H1 (cell line): Measurements from ENCODE around the gene VHLL. TPM values are rescaled to one million over a fixed set of nuclear protein-coding genes. Genes with fewer than 3 reads are reported as not detected.

Experiments used
- CTCF ChIA-PET: fragments of 300-600 bp; sonication (Branson Sonifier 250); formaldehyde crosslinking; loops from one replicate; lab custom pipeline; 2021; ENCODE audit not compliant: partially characterized antibody; lab: Charles Lee
- POLR2A ChIA-PET: fragments of 300-600 bp; sonication (Branson Sonifier 250); formaldehyde crosslinking; loops from one replicate; lab custom pipeline; 2021; ENCODE audit warnings: inconsistent platforms; ENCODE audit not compliant: partially characterized antibody; lab: Charles Lee
- DNase-seq, 2 experiments: peaks; one replicate each; pipeline versions ENCODE4 v3.0.0 to v3.0.0-alpha.2; 2010 to 2022; ENCODE audit warnings: low spot score in 2 of 2, low read depth in 1 of 2, mixed read lengths in 1 of 2
- FAIRE-seq: peaks from 2 replicates; lab custom pipeline; 2011; peaks lifted over from hg19 to GRCh38; lab: Jason Lieb, UNC
- H2AFZ ChIP-seq: 2 replicates; pipeline ENCODE4 v1.8.1; 2012; ENCODE audit warnings: low read length, inconsistent platforms
- H2AK5ac ChIP-seq: 2 replicates; pipeline ENCODE4 v1.6.1; 2013; ENCODE audit warnings: low read depth, low read length
- H2BK120ac ChIP-seq: replicated peaks from 2 replicates; pipeline ENCODE3; 2013; ENCODE audit warnings: low read depth, low read length, inconsistent platforms
- H2BK12ac ChIP-seq: 2 replicates; pipeline ENCODE4 v1.6.1; 2013; ENCODE audit warnings: low read depth, low read length
- H2BK15ac ChIP-seq: 2 replicates; pipeline ENCODE4 v1.6.1; 2013; ENCODE audit warnings: low read length
- H2BK20ac ChIP-seq: 2 replicates; pipeline ENCODE4 v1.6.1; 2013; ENCODE audit warnings: low read length
- H2BK5ac ChIP-seq: 2 replicates; pipeline ENCODE4 v1.6.1; 2013; ENCODE audit warnings: low read depth, low read length
- H3K14ac ChIP-seq: 2 replicates; pipeline ENCODE4 v1.6.1; 2013; ENCODE audit warnings: inconsistent platforms; ENCODE audit not compliant: insufficient read length
- H3K18ac ChIP-seq: 2 replicates; pipeline ENCODE4 v1.6.1; 2013; ENCODE audit warnings: low read length; ENCODE audit errors: extremely low read depth
- H3K23ac ChIP-seq: 2 replicates; pipeline ENCODE4 v1.6.1; 2013; ENCODE audit warnings: inconsistent platforms; ENCODE audit not compliant: insufficient read length
- H3K23me2 ChIP-seq: 2 replicates; pipeline ENCODE4 v1.6.1; 2013; ENCODE audit warnings: low read depth, low read length
- H3K27ac ChIP-seq: 2 replicates; pipeline ENCODE4 v1.6.1; 2011; ENCODE audit warnings: low read depth, low read length, inconsistent platforms
- H3K27me3 ChIP-seq, 4 experiments: replicated peaks in 1 of 4; 1 replicate in 1 of 4; 2 replicates in 3 of 4; pipeline versions ENCODE4 v1.6.1 to v1.8.1; 2011 to 2013; ENCODE audit warnings: low read length in 3 of 4, mild to moderate bottlenecking in 3 of 4, inconsistent platforms in 2 of 4, mixed read lengths in 2 of 4, moderate library complexity in 1 of 4; ENCODE audit not compliant: control insufficient read depth in 3 of 4, insufficient read depth in 3 of 4; ENCODE audit errors: extremely low read depth in 1 of 4
- H3K36me3 ChIP-seq, 4 experiments: 2 replicates each; pipeline versions ENCODE4 v1.6.1 to v1.8.1; 2011 to 2013; ENCODE audit warnings: mild to moderate bottlenecking in 4 of 4, low read length in 3 of 4, moderate library complexity in 2 of 4, control low read depth in 1 of 4, inconsistent platforms in 1 of 4; ENCODE audit not compliant: insufficient read depth in 4 of 4, control insufficient read depth in 2 of 4
- H3K4ac ChIP-seq: replicated peaks from 2 replicates; pipeline ENCODE3; 2013; ENCODE audit warnings: low read length, low read depth, mixed read lengths, inconsistent platforms; ENCODE audit not compliant: insufficient read length
- H3K4me1 ChIP-seq, 4 experiments: replicated peaks in 1 of 4; 1 replicate in 1 of 4; 2 replicates in 3 of 4; pipeline versions ENCODE4 v1.6.1 to v1.8.1; 2011 to 2013; ENCODE audit warnings: low read length in 3 of 4, inconsistent platforms in 2 of 4, mixed read lengths in 1 of 4; ENCODE audit not compliant: insufficient read depth in 4 of 4, control insufficient read depth in 3 of 4
- H3K4me2 ChIP-seq, 2 experiments: 2 replicates each; pipeline versions ENCODE4 v1.6.1 to v1.8.1; 2011 to 2013; ENCODE audit warnings: low read depth in 2 of 2, low read length in 2 of 2, control low read depth in 1 of 2, inconsistent platforms in 1 of 2, mild to moderate bottlenecking in 1 of 2; ENCODE audit not compliant: insufficient read depth in 1 of 2
- H3K4me3 ChIP-seq, 4 experiments: fragments of 200-600, 300-600 bp in 1 of 4; sonication (generic), shearing (Covaris generic), sonication (Bioruptor Twin) in 1 of 4; 2 replicates each; pipeline versions ENCODE4 v1.5.1 to v1.8.1; 2011 to 2016; ENCODE audit warnings: low read length in 4 of 4, low read depth in 3 of 4, control low read depth in 2 of 4, inconsistent platforms in 2 of 4, mild to moderate bottlenecking in 2 of 4, mixed read lengths in 1 of 4, moderate library complexity in 1 of 4; ENCODE audit not compliant: insufficient read depth in 2 of 4; ENCODE audit errors: extremely low read depth in 1 of 4
- H3K56ac ChIP-seq: replicated peaks from 2 replicates; pipeline ENCODE3; 2013; ENCODE audit warnings: low read depth, mild to moderate bottlenecking, mixed read lengths, low read length, inconsistent platforms; ENCODE audit not compliant: insufficient read length
- H3K79me1 ChIP-seq: 2 replicates; pipeline ENCODE4 v1.6.1; 2013; ENCODE audit warnings: low read depth, low read length, control low read depth
- H3K79me2 ChIP-seq, 2 experiments: 2 replicates each; pipeline versions ENCODE4 v1.6.1 to v1.8.1; 2012 to 2013; ENCODE audit warnings: low read length in 2 of 2, mild to moderate bottlenecking in 2 of 2, inconsistent platforms in 1 of 2; ENCODE audit not compliant: insufficient read depth in 2 of 2, control insufficient read depth in 1 of 2
- H3K9ac ChIP-seq, 4 experiments: replicated peaks in 1 of 4; 1 replicate in 1 of 4; 2 replicates in 3 of 4; pipeline versions ENCODE4 v1.6.1 to v1.8.1; 2011 to 2013; ENCODE audit warnings: low read depth in 3 of 4, low read length in 3 of 4, control low read depth in 2 of 4, mild to moderate bottlenecking in 2 of 4, moderate library complexity in 2 of 4, inconsistent platforms in 1 of 4; ENCODE audit errors: extremely low read depth in 1 of 4
- H3K9me3 ChIP-seq, 2 experiments: 2 replicates each; pipeline versions ENCODE4 v1.6.1 to v1.8.1; 2012 to 2013; ENCODE audit warnings: mild to moderate bottlenecking in 2 of 2, moderate library complexity in 2 of 2, control low read depth in 1 of 2, inconsistent platforms in 1 of 2, low read depth in 1 of 2, low read length in 1 of 2, mixed read lengths in 1 of 2; ENCODE audit not compliant: insufficient read depth in 2 of 2
- H4K20me1 ChIP-seq, 2 experiments: replicated peaks in 1 of 2; 2 replicates each; pipeline versions ENCODE3 to v1.8.1; 2011 to 2013; ENCODE audit warnings: inconsistent platforms in 2 of 2, low read length in 2 of 2, mild to moderate bottlenecking in 1 of 2; ENCODE audit not compliant: insufficient read depth in 2 of 2, control insufficient read depth in 1 of 2
- H4K5ac ChIP-seq: 2 replicates; pipeline ENCODE4 v1.6.1; 2013; ENCODE audit warnings: low read length, low read depth, mixed read lengths, inconsistent platforms; ENCODE audit not compliant: insufficient read length
- H4K8ac ChIP-seq: 2 replicates; pipeline ENCODE4 v1.8.0; 2013; ENCODE audit warnings: mild to moderate bottlenecking, moderate library complexity, low read length, inconsistent platforms; ENCODE audit not compliant: insufficient read depth; ENCODE audit errors: extremely low read depth
- H4K91ac ChIP-seq: replicated peaks from 2 replicates; pipeline ENCODE3; 2013; ENCODE audit warnings: low read length, mixed read lengths, inconsistent platforms; ENCODE audit not compliant: insufficient read length
- E2F6 ChIP-seq: IDR thresholded peaks from 2 replicates; pipeline ENCODE4 v1.6.1; 2012; ENCODE audit warnings: inconsistent platforms
- EGR1 ChIP-seq: IDR thresholded peaks from 2 replicates; pipeline ENCODE4 v1.6.1; 2011; ENCODE audit warnings: low read depth, low read length, borderline replicate concordance
- HDAC2 ChIP-seq, 2 experiments: fragments of 300-600 bp in 1 of 2; sonication (generic) in 1 of 2; IDR thresholded peaks; 2 replicates each; pipeline ENCODE4 v1.6.1; 2011 to 2012; ENCODE audit warnings: low read depth in 2 of 2, low read length in 2 of 2, mild to moderate bottlenecking in 2 of 2, moderate library complexity in 2 of 2, borderline replicate concordance in 1 of 2, inconsistent platforms in 1 of 2
- MAX ChIP-seq: IDR thresholded peaks from 2 replicates; pipeline ENCODE4 v1.6.1; 2012; ENCODE audit warnings: inconsistent platforms
- RFX5 ChIP-seq: IDR thresholded peaks from 2 replicates; pipeline ENCODE4 v1.6.1; 2011; ENCODE audit warnings: low read depth, low read length, improper control_type of control experiment, borderline replicate concordance
- SAP30 ChIP-seq: fragments of 300-600 bp; sonication (generic); IDR thresholded peaks from 2 replicates; pipeline ENCODE4 v1.7.1; 2012; ENCODE audit warnings: low read length, moderate library complexity, mild to moderate bottlenecking, inconsistent platforms; ENCODE audit not compliant: insufficient read depth, insufficient replicate concordance
- SIN3A ChIP-seq, 2 experiments: IDR thresholded peaks in 1 of 2; conservative IDR thresholded peaks in 1 of 2; 2 replicates each; pipeline ENCODE4 v1.6.1; 2011 to 2012; ENCODE audit warnings: low read length in 2 of 2, improper control_type of control experiment in 1 of 2, low read depth in 1 of 2, mild to moderate bottlenecking in 1 of 2
- SP1 ChIP-seq: IDR thresholded peaks from 2 replicates; pipeline ENCODE4 v1.6.1; 2011; ENCODE audit warnings: low read depth, low read length
- TCF12 ChIP-seq: IDR thresholded peaks from 2 replicates; pipeline ENCODE4 v1.6.1; 2011; ENCODE audit warnings: low read depth, mild to moderate bottlenecking, low read length
- WGBS, 2 experiments: shearing (Covaris generic) in 1 of 2; methylation state at CpG; one replicate each; pipeline versions ENCODE4 v1.1.6 to v1.1.7; 2013 to 2015; ENCODE audit warnings: low lambda C conversion rate in 2 of 2, mixed read lengths in 2 of 2, inconsistent platforms in 1 of 2, low coverage in 1 of 2, missing lambda C conversion rate in 1 of 2; ENCODE audit not compliant: insufficient replicate concordance in 2 of 2, insufficient coverage in 1 of 2, insufficient read length in 1 of 2; ENCODE audit errors: extremely low coverage in 1 of 2, missing lambda C conversion rate in 1 of 2; 5-methylcytosine and 5-hydroxymethylcytosine counted together
- polyA plus RNA-seq, 7 experiments: library from polyadenylated mRNA; depleted of rRNA in 3 of 7; stranded (reverse) in 5 of 7; unstranded in 2 of 7; fragments of >200 nt in 5 of 7; fragments of 200-250 nt in 2 of 7; gene quantifications; 1 replicate in 5 of 7; 2 replicates in 1 of 7; 4 replicates in 1 of 7; pipeline versions ENCODE4 v1.2.1 to v1.2.3, GENCODE V29; 2011 to 2013; ENCODE audit warnings: missing spikeins in 2 of 7, mixed read lengths in 2 of 7
- total RNA-seq: library from RNA; stranded (reverse); fragmentation: NEBNext Ultra II Directional; extraction: Animal tissue kit (Norgen Biotek cat#: 25700); gene quantifications from 2 replicates; pipeline ENCODE4 v1.2.1, GENCODE V29; 2021

The VHLL gene
- total and polyA plus RNA-seq, 2 of the 8 experiments (the other 6 are each of a cell fraction or from before 2014, with no cell fraction given): not detected

- Histone ChIP-seq H2BK5ac (peak overlapping the region; percentile 93; the same call in 1 of the 2 replicates), H3K27ac (peak overlapping the region; percentile 90), H3K4me2 (peak overlapping the region; percentile 91 to 92), H2AFZ (no peak overlapping the region), H2BK20ac (no peak overlapping the region), H2BK120ac (no peak overlapping the region), H4K91ac (peak overlapping the region; percentile 10), H3K36me3 (peaks cover 14 to 26% (median 23%) of the 10 kb centered on the region in 4 experiments; a peak in 7 of 8 replicates), H3K4ac (no peak overlapping the region), H4K8ac (peak overlapping the region; percentile 19; the same call in 1 of the 2 replicates), H3K79me2 (peaks cover 23 to 37% of the 10 kb centered on the region in 2 experiments), H3K9me3 (no peaks in the 10 kb centered on the region), H2BK12ac (no peak overlapping the region), H2BK15ac (no peak overlapping the region), H3K14ac (no peak overlapping the region), H3K18ac (no peak overlapping the region), H3K56ac (peak overlapping the region; percentile 85), H3K23me2 (peaks cover 13% of the 10 kb centered on the region), H3K9ac (peak overlapping the region; percentile 91 to 97 (median 94)), H2AK5ac (no peak overlapping the region), H3K4me3 (peak overlapping the region; percentile 74 to 93 (median 85)), H3K79me1 (peaks cover 10% of the 10 kb centered on the region), H4K20me1 (peaks cover 3 to 19% of the 10 kb centered on the region in 2 experiments), H3K4me1 (peaks cover 0 to 10% (median 3%) of the 10 kb centered on the region in 4 experiments; a peak in 2 of 7 replicates), H3K23ac (no peak overlapping the region), H3K27me3 (no peaks in the 10 kb centered on the region), H4K5ac (peak overlapping the region; percentile 65)
- WGBS, 2 experiments: 16% methylated on average over 17 of the region's 22 CpGs; no CpG with 5 or more reads in 1 of the 2 experiments
- ChIA-PET POLR2A (interaction anchor here (0.6 to 17.4 kb wide), 30 partner anchors 9 to 369 kb away, joined by 3 to 221 read pairs (median 4); partner anchors contain the start of genes BGLAP, CCT3, GLMP and PAQR6), CTCF (interaction anchor here (0.6 to 5.3 kb wide), 15 partner anchors 11 to 164 kb away, joined by 3 to 25 read pairs (median 4); no protein-coding TSS in a partner anchor)
- no peak for DNase-seq
- no peak for FAIRE-seq
- TF ChIP-seq MAX (peak; percentile 74), TCF12 (no peak), E2F6 (peak; percentile 40; the same call in 1 of the 2 replicates), HDAC2 (IDR thresholded peaks at IDR 0.05; ENCODE audit: borderline replicate concordance in 1 of 2, low read depth in 2 of 2, low read length in 2 of 2) (peak in 1 of 2 experiments; percentile 45; a peak in 1 of 4 replicates), RFX5 (no peak), SIN3A (conservative IDR thresholded peaks at IDR 0.05 in 1 of 2, IDR thresholded peaks at IDR 0.05 in 1 of 2; ENCODE audit: low read depth in 1 of 2, low read length in 2 of 2) (peak in 1 of 2 experiments; percentile 8; a peak in 2 of 4 replicates), SP1 (peak; percentile 97), EGR1 (0 out of 2 replicates have a peak, but pooled peaks have one; percentile 5), SAP30 (peak; percentile 79)
Measured at GRCh38 chr1:156281693-156282478, 17.2 kb downstream of the VHLL start.
